ENCODE data around the gene CRTAC1. TPM values are rescaled to one million over a fixed set of nuclear protein-coding genes. Genes with fewer than 3 reads are reported as not detected.

Gene CRTAC1
- total RNA-seq, 1 experiment from 2014 or later = 1.2 TPM

- DNase-seq (ENCODE audit: low spot score) = no peak
These were observed 90.9 kb downstream of the CRTAC1 start for GRCh38 chr10:97939446-97939990.

GRCh38 chr10:97937928-97938327 lies 92.5 kb downstream of the CRTAC1 start:
- H3K4me3 Mint-ChIP-seq = no peak overlapping the region
- DNase-seq (ENCODE audit: low spot score) = no peak
- H3K4me1 Mint-ChIP-seq = peaks cover 14% of the 10 kb centered on the region
- ATAC-seq = no peak
- ChIA-PET CTCF (interaction anchor here (1.0 to 1.3 kb wide), 2 partner anchors 90 to 108 kb away, joined by 3 to 8 read pairs; no protein-coding TSS in a partner anchor), POLR2A (no interaction called here)
- no peaks in the 10 kb centered on the region; the same call in 1 of the 2 replicates for H3K36me3 Mint-ChIP-seq
- H3K9me3 Mint-ChIP-seq = peaks cover 7% of the 10 kb centered on the region
- no peaks in the 10 kb centered on the region for H3K27me3 Mint-ChIP-seq (ENCODE audit: low read depth)
- H3K27ac Mint-ChIP-seq = no peak overlapping the region
- TF ChIP-seq ETV6 (CRISPR knock-in tag; IDR thresholded peaks at IDR 0.05) = no peak
- TF ChIP-seq ZMAT4 (CRISPR knock-in tag; IDR thresholded peaks at IDR 0.05) = no peak
- no peak for TF ChIP-seq AR (CRISPR knock-in tag; IDR thresholded peaks at IDR 0.05)
- TF ChIP-seq HMGXB4 (CRISPR knock-in tag; IDR thresholded peaks at IDR 0.05) = no peak
- TF ChIP-seq SP1 (CRISPR knock-in tag; conservative IDR thresholded peaks at IDR 0.05) = no peak
- no peak for TF ChIP-seq ZNF232 (CRISPR knock-in tag; IDR thresholded peaks at IDR 0.05)

More at GRCh38 chr10:97939446-97939990, 90.9 kb downstream of the CRTAC1 start:
- H3K27me3 Mint-ChIP-seq (ENCODE audit: low read depth) = peaks cover 4% of the 10 kb centered on the region; the same call in 1 of the 2 replicates
- no peak for ATAC-seq
- peaks cover 20% of the 10 kb centered on the region for H3K9me3 Mint-ChIP-seq
- POLR2A ChIA-PET = no interaction called here
- peaks cover 4% of the 10 kb centered on the region for H3K36me3 Mint-ChIP-seq
- H3K4me1 Mint-ChIP-seq = peaks cover 14% of the 10 kb centered on the region
- no peak overlapping the region for H3K4me3 Mint-ChIP-seq
- H3K27ac Mint-ChIP-seq = no peak overlapping the region
- CTCF ChIA-PET = interaction anchor here (1.0 to 1.9 kb wide), 2 partner anchors 89 to 103 kb away, joined by 3 to 9 read pairs; no protein-coding TSS in a partner anchor
- TF ChIP-seq PRRX2 (CRISPR knock-in tag; IDR thresholded peaks at IDR 0.05) = no peak
- TF ChIP-seq SOX15 (CRISPR knock-in tag; IDR thresholded peaks at IDR 0.05) = no peak
- no peak for TF ChIP-seq EMX1 (CRISPR knock-in tag; IDR thresholded peaks at IDR 0.05)
- TF ChIP-seq ZNF138 (CRISPR knock-in tag; conservative IDR thresholded peaks at IDR 0.05) = no peak
- no peak for TF ChIP-seq PREB (CRISPR knock-in tag; IDR thresholded peaks at IDR 0.05; ENCODE audit: borderline replicate concordance)
- no peak for TF ChIP-seq FOXK1 (CRISPR knock-in tag; IDR thresholded peaks at IDR 0.05)
- TF ChIP-seq GTF2I (CRISPR knock-in tag; conservative IDR thresholded peaks at IDR 0.05) = no peak
- TF ChIP-seq ZNF281 (CRISPR knock-in tag; IDR thresholded peaks at IDR 0.05) = no peak
- TF ChIP-seq MAX (CRISPR knock-in tag; IDR thresholded peaks at IDR 0.05) = no peak
- no peak for TF ChIP-seq NFE2L1 (CRISPR knock-in tag; IDR thresholded peaks at IDR 0.05)
- TF ChIP-seq IRF2 (CRISPR knock-in tag; IDR thresholded peaks at IDR 0.05; ENCODE audit: borderline replicate concordance, low read depth) = no peak
- no peak for TF ChIP-seq STAT6 (CRISPR knock-in tag; conservative IDR thresholded peaks at IDR 0.05; ENCODE audit: low read depth)
- TF ChIP-seq CREM (CRISPR knock-in tag; IDR thresholded peaks at IDR 0.05) = no peak
- no peak for TF ChIP-seq ZNF671 (CRISPR knock-in tag; IDR thresholded peaks at IDR 0.05)
- TF ChIP-seq MXD4 (CRISPR knock-in tag; IDR thresholded peaks at IDR 0.05; ENCODE audit: borderline replicate concordance) = no peak
- no peak for TF ChIP-seq JAZF1 (CRISPR knock-in tag; IDR thresholded peaks at IDR 0.05)

All from WTC11 (cell line).